HCT116 (cell line): ENCODE data around the gene IL25.

Experiments used
- CTCF ChIP-seq, 3 experiments: fragments of 200-600 bp in 1 of 3; sonication (generic) in 1 of 3; IDR thresholded peaks in 2 of 3; conservative IDR thresholded peaks in 1 of 3; 2 replicates each; pipeline ENCODE4 v1.5.1; 2012 to 2017; ENCODE audit warnings: low read depth in 2 of 3, low read length in 2 of 3, antibody characterized with exemption in 1 of 3, borderline replicate concordance in 1 of 3, control low read depth in 1 of 3, mild to moderate bottlenecking in 1 of 3, mixed read lengths in 1 of 3, mixed run types in 1 of 3, moderate library complexity in 1 of 3; ENCODE audit not compliant: insufficient read depth in 1 of 3
- ELF1 ChIP-seq: IDR thresholded peaks from 2 replicates; pipeline ENCODE4 v1.6.1; 2012; ENCODE audit warnings: low read depth, borderline replicate concordance
- FOSL1 ChIP-seq: IDR thresholded peaks from 2 replicates; pipeline ENCODE4 v1.6.1; 2012; ENCODE audit warnings: low read depth
- POLR2A ChIP-seq: IDR thresholded peaks from 2 replicates; pipeline ENCODE4 v1.7.0; 2011; ENCODE audit warnings: borderline replicate concordance; ENCODE audit not compliant: insufficient read depth, insufficient read length; ENCODE audit errors: extremely low read depth
- RAD21 ChIP-seq: IDR thresholded peaks from 2 replicates; pipeline ENCODE4 v1.6.1; 2012; ENCODE audit warnings: low read depth, mild to moderate bottlenecking
- YY1 ChIP-seq: IDR thresholded peaks from 2 replicates; pipeline ENCODE4 v1.6.1; 2011; ENCODE audit warnings: low read length, low read depth, moderate library complexity, mild to moderate bottlenecking; ENCODE audit not compliant: insufficient replicate concordance; ENCODE audit errors: extremely low read depth
- ZFX ChIP-seq: fragments of 450-650 bp; IDR thresholded peaks from 2 replicates; pipeline ENCODE4 v1.6.1; 2017

DNA sequence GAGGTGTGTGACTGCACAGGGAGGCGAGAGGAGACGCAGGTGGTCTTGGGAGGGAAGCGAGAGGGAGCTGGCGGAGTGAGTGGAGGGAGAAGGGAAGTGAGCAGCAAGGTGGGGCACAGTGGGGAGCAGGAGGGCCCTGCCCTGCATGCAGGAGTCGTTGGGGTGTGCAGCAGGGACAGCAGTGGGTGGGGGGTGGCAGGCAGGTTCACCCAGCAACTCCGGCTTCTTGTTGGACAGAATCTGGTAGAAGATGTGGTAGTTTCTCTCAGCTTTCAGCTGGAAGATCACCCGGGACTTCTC is 30.5 kb downstream of the IL25 start:
- TF ChIP-seq ZFX (no peak), CTCF (IDR thresholded peaks at IDR 0.05 in 2 of 3, conservative IDR thresholded peaks at IDR 0.05 in 1 of 3; ENCODE audit: borderline replicate concordance in 1 of 3, insufficient read depth in 1 of 3, low read depth in 2 of 3, low read length in 2 of 3) (no peak), POLR2A (no peak), ELF1 (no peak), YY1 (no peak), RAD21 (no peak), FOSL1 (no peak)
